ENCODE measurements around the gene BCKDHA. TPM values are rescaled to one million over a fixed set of nuclear protein-coding genes. Genes with fewer than 3 reads are reported as not detected.

The BCKDHA gene
- 10 to 100 TPM; 26.5 to 29.0 (median 28.3) TPM for total RNA-seq
- total RNA-seq (2013), result 23.5 TPM

GRCh38 chr19:41397086-41398049 is at the start of gene BCKDHA, which contains the start of gene EXOSC5:
BCKDHA (plus strand) TSS chr19:41397818; CDS start chr19:41397828, 10 bp downstream.
EXOSC5 (minus strand) TSS chr19:41397359; CDS start chr19:41397328, 31 bp downstream.
- DNase-seq, result peak; percentile 97 to 100
- H3K4me3 ChIP-seq (ENCODE audit: low read length), result peak within 1 kb of the TSS; percentile 94
- Mint-ChIP-seq H3K9me3 (no peaks in the 10 kb centered on the region), H3K27me3 (ENCODE audit: low read depth in 2 of 2) (no peaks in the 10 kb centered on the region), H3K4me1 (peaks cover 38 to 45% of the 10 kb centered on the region in 2 donors), H3K4me3 (peak within 1 kb of the TSS; percentile 97), H3K36me3 (no peaks in the 10 kb centered on the region), H3K27ac (peak within 1 kb of the TSS; percentile 99 to 100)
- TF ChIP-seq CTCF (IDR thresholded peaks at IDR 0.05), result no peak
- no peaks in the 10 kb centered on the region for H3K9me3 ChIP-seq (ENCODE audit: control insufficient read depth, insufficient read depth, low read length)
- no peaks in the 10 kb centered on the region for H3K27me3 ChIP-seq (ENCODE audit: control insufficient read depth, insufficient read depth, low read length)
- peak; percentile 96 to 100 (median 98) for ATAC-seq
- H3K36me3 ChIP-seq (ENCODE audit: control insufficient read depth, insufficient read depth, low read length), result peaks cover 7% of the 10 kb centered on the region
- H3K4me1 ChIP-seq (ENCODE audit: control insufficient read depth, insufficient read depth, low read length), result peaks cover 29% of the 10 kb centered on the region
- intact Hi-C loops (cut with micrococcal nuclease), result loop anchor here (1.0 kb wide), 4 partner anchors 33 to 135 kb away; partner anchors contain the start of genes B9D2 and DMAC2
- H3K27ac ChIP-seq (ENCODE audit: low read length), result peak within 1 kb of the TSS; percentile 95
- WGBS (ENCODE audit: insufficient coverage), result 0% methylated on average over 49 of the region's 50 CpGs

- peaks cover 7% of the 10 kb centered on the region for H3K36me3 Mint-ChIP-seq
- Histone ChIP-seq H3K4me3 (ENCODE audit: low read length) (peak overlapping the region; percentile 90), H3K27me3 (ENCODE audit: control insufficient read depth, insufficient read depth, low read length) (no peaks in the 10 kb centered on the region), H3K4me1 (ENCODE audit: control insufficient read depth, insufficient read depth, low read length) (peaks cover 65% of the 10 kb centered on the region), H3K9me3 (ENCODE audit: control insufficient read depth, insufficient read depth, low read length) (no peaks in the 10 kb centered on the region), H3K36me3 (ENCODE audit: control insufficient read depth, insufficient read depth, low read length) (peaks cover 18% of the 10 kb centered on the region), H3K27ac (ENCODE audit: low read length) (peak overlapping the region; percentile 90)
- H3K27ac Mint-ChIP-seq, result peak overlapping the region; percentile 90 to 96
- peaks cover 0 to 2% of the 10 kb centered on the region in 2 donors for H3K27me3 Mint-ChIP-seq (ENCODE audit: low read depth in 2 of 2)
- H3K9me3 Mint-ChIP-seq, result no peaks in the 10 kb centered on the region
- WGBS (ENCODE audit: insufficient coverage), result 2% methylated on average over 20 of the region's 22 CpGs
- intact Hi-C loops (cut with micrococcal nuclease), result loop anchor here (1.0 to 5.0 kb wide), 3 partner anchors 23 to 46 kb away; partner anchors contain the start of genes BCKDHA and EXOSC5
- H3K4me1 Mint-ChIP-seq, result peaks cover 52 to 65% of the 10 kb centered on the region in 2 donors
- no peak for TF ChIP-seq CTCF (IDR thresholded peaks at IDR 0.05)
- ATAC-seq (no peak), DNase-seq (peak in 1 of 2 donors; percentile 43)
- H3K4me3 Mint-ChIP-seq, result peak overlapping the region; percentile 93
Observed at GRCh38 chr19:41350735-41351338, 46.8 kb upstream of the BCKDHA start.

- peak overlapping the region; percentile 90 for H3K27ac ChIP-seq (ENCODE audit: low read length)
- peak; percentile 56 to 76 (median 67) for ATAC-seq
- DNase-seq, result peak; percentile 92 to 94
- peaks cover 7% of the 10 kb centered on the region for H3K36me3 Mint-ChIP-seq
- WGBS (ENCODE audit: insufficient coverage), result under 1% methylated on average over 58 of the region's 58 CpGs
- peaks cover 54 to 66% of the 10 kb centered on the region in 2 donors for H3K4me1 Mint-ChIP-seq
- H3K36me3 ChIP-seq (ENCODE audit: control insufficient read depth, insufficient read depth, low read length), result peaks cover 12% of the 10 kb centered on the region
- H3K9me3 Mint-ChIP-seq, result no peaks in the 10 kb centered on the region
- intact Hi-C loops (cut with micrococcal nuclease), result loop anchor here (1.0 to 5.0 kb wide), 4 partner anchors 23 to 88 kb away; partner anchors contain the start of genes BCKDHA and EXOSC5
- peak overlapping the region; percentile 93 for H3K4me3 Mint-ChIP-seq
- peak overlapping the region; percentile 90 to 96 for H3K27ac Mint-ChIP-seq
- TF ChIP-seq CTCF (IDR thresholded peaks at IDR 0.05), result no peak
- peak overlapping the region; percentile 90 for H3K4me3 ChIP-seq (ENCODE audit: low read length)
- peaks cover 65% of the 10 kb centered on the region for H3K4me1 ChIP-seq (ENCODE audit: control insufficient read depth, insufficient read depth, low read length)
- H3K27me3 Mint-ChIP-seq (ENCODE audit: low read depth in 2 of 2), result peaks cover 0 to 2% of the 10 kb centered on the region in 2 donors
- H3K27me3 ChIP-seq (ENCODE audit: control insufficient read depth, insufficient read depth, low read length), result no peaks in the 10 kb centered on the region
- H3K9me3 ChIP-seq (ENCODE audit: control insufficient read depth, insufficient read depth, low read length), result no peaks in the 10 kb centered on the region
Observed at GRCh38 chr19:41351339-41352245, 46.0 kb upstream of the BCKDHA start.
